Non-pigmented ciliary epithelial cell (primary cell): Measurements from ENCODE around the gene ARID1B.

Source experiments
- DNase-seq: peaks from one replicate; pipeline ENCODE4 v3.0.0-alpha.2; 2010; ENCODE audit warnings: low read depth

ARID1B gene

GRCh38 chr6:157185986-157186385, 408.8 kb downstream of the ARID1B start:
- no peak for DNase-seq

GRCh38 chr6:157186785-157187181, 409.6 kb downstream of the ARID1B start:
- DNase-seq: no peak

GRCh38 chr6:157187182-157188083, 410.3 kb downstream of the ARID1B start:
- DNase-seq: no peak

GRCh38 chr6:157188213-157188612, 411.0 kb downstream of the ARID1B start:
- peak; percentile 53 for DNase-seq

- no peak for DNase-seq
Measured at GRCh38 chr6:157193443-157193996, 416.3 kb downstream of the ARID1B start.

- DNase-seq: no peak
Measured at GRCh38 chr6:157194110-157194509, 416.9 kb downstream of the ARID1B start.

GRCh38 chr6:157194643-157195042, 417.5 kb downstream of the ARID1B start:
- DNase-seq: peak; percentile 11

- DNase-seq: no peak
Measured at GRCh38 chr6:157196391-157196790, 419.2 kb downstream of the ARID1B start.

- DNase-seq: no peak
Measured at GRCh38 chr6:157198425-157199279, 421.5 kb downstream of the ARID1B start.

GRCh38 chr6:157200117-157200516, 422.9 kb downstream of the ARID1B start:
- no peak for DNase-seq

GRCh38 chr6:157200611-157201010, 423.4 kb downstream of the ARID1B start:
- DNase-seq: no peak

GRCh38 chr6:157201083-157201482, 423.9 kb downstream of the ARID1B start:
- no peak for DNase-seq

GRCh38 chr6:157203312-157203744, 426.1 kb downstream of the ARID1B start:
- DNase-seq: no peak

- no peak for DNase-seq
Measured at GRCh38 chr6:157203764-157204163, 426.6 kb downstream of the ARID1B start.

GRCh38 chr6:157205473-157206358, 428.5 kb downstream of the ARID1B start:
- no peak for DNase-seq

GRCh38 chr6:157206359-157206815, 429.2 kb downstream of the ARID1B start:
- no peak for DNase-seq

GRCh38 chr6:157207521-157208076, 430.4 kb downstream of the ARID1B start:
- no peak for DNase-seq

GRCh38 chr6:157209865-157210530, 432.8 kb downstream of the ARID1B start:
- DNase-seq: no peak

GRCh38 chr6:157210954-157211353, 433.8 kb downstream of the ARID1B start:
- no peak for DNase-seq
